DOHH2 (cell line): Measurements from ENCODE around the gene MAP3K5.

ENCODE experiments used
- H3F3A ChIP-seq: fragments of 200-600 bp; sonication (generic), shearing (Covaris generic); 2 replicates; pipeline ENCODE4 v1.6.0; 2016; ENCODE audit warnings: antibody characterized with exemption, mild to moderate bottlenecking; ENCODE audit not compliant: control insufficient read depth, insufficient read depth
- H3K27ac ChIP-seq: fragments of 200-600 bp; sonication (generic); 2 replicates; pipeline ENCODE4 v1.5.1; 2014; ENCODE audit warnings: low read depth, mild to moderate bottlenecking, low read length, moderate library complexity
- H3K27me3 ChIP-seq: fragments of 200-600 bp; sonication (generic); 2 replicates; pipeline ENCODE4 v1.6.1; 2014; ENCODE audit warnings: mild to moderate bottlenecking, low read length, mixed read lengths; ENCODE audit not compliant: control insufficient read depth
- H3K36me3 ChIP-seq: fragments of 200-600 bp; sonication (generic); 2 replicates; pipeline ENCODE4 v1.6.1; 2014; ENCODE audit warnings: mild to moderate bottlenecking, low read length, moderate library complexity, mixed read lengths; ENCODE audit not compliant: control insufficient read depth
- H3K4me1 ChIP-seq: fragments of 200-600 bp; sonication (generic); 2 replicates; pipeline ENCODE4 v1.6.1; 2014; ENCODE audit warnings: mild to moderate bottlenecking, low read length, mixed read lengths; ENCODE audit not compliant: control insufficient read depth
- H3K4me2 ChIP-seq: fragments of 200-600 bp; sonication (generic); 2 replicates; pipeline ENCODE4 v1.6.0; 2014; ENCODE audit warnings: mild to moderate bottlenecking, low read length, moderate library complexity
- H3K4me3 ChIP-seq: fragments of 200-600 bp; sonication (generic); 2 replicates; pipeline ENCODE4 v1.5.1; 2014; ENCODE audit warnings: mild to moderate bottlenecking, low read length, mixed read lengths
- H3K79me2 ChIP-seq: fragments of 200-600 bp; sonication (generic); 2 replicates; pipeline ENCODE4 v1.6.1; 2014; ENCODE audit warnings: mild to moderate bottlenecking, low read length, mixed read lengths; ENCODE audit not compliant: control insufficient read depth
- H3K9me2 ChIP-seq: fragments of 200-600 bp; sonication (generic); replicated peaks from 2 replicates; pipeline ENCODE4 v1.6.1; 2014; ENCODE audit warnings: mild to moderate bottlenecking, low read length, mixed read lengths; ENCODE audit not compliant: control insufficient read depth
- H3K9me3 ChIP-seq: fragments of 200-600 bp; sonication (generic); 2 replicates; pipeline ENCODE4 v1.6.1; 2014; ENCODE audit warnings: antibody characterized with exemption, low read length, mixed read lengths; ENCODE audit not compliant: control insufficient read depth, insufficient read depth
- H4K20me1 ChIP-seq: fragments of 200-600 bp; sonication (generic); 2 replicates; pipeline ENCODE4 v1.6.0; 2014; ENCODE audit warnings: low read depth, mild to moderate bottlenecking, antibody characterized with exemption, low read length, moderate library complexity; ENCODE audit not compliant: control insufficient read depth, insufficient read depth
- CTCF ChIP-seq: fragments of 200-600 bp; sonication (generic); IDR thresholded peaks from one replicate; pipeline ENCODE4 v1.5.1; 2014; ENCODE audit warnings: antibody characterized with exemption, mild to moderate bottlenecking, low read depth, low read length; ENCODE audit not compliant: poor library complexity, severe bottlenecking
- EZH2phosphoT487 ChIP-seq: fragments of 200-600 bp; sonication (generic); IDR thresholded peaks from 2 replicates; pipeline ENCODE4 v1.6.1; 2017; ENCODE audit warnings: borderline replicate concordance, mild to moderate bottlenecking, antibody characterized with exemption, low read length, moderate library complexity, mixed read lengths

Gene MAP3K5

GRCh38 chr6:136738692-136739057 is 53.6 kb downstream of the MAP3K5 start:
- Histone ChIP-seq H3K27ac (no peak overlapping the region), H3K79me2 (no peaks in the 10 kb centered on the region), H3K4me1 (no peaks in the 10 kb centered on the region)

GRCh38 chr6:136737871-136738691 is 54.2 kb downstream of the MAP3K5 start:
- no peaks in the 10 kb centered on the region for H3K79me2 ChIP-seq
- no peaks in the 10 kb centered on the region for H3K9me3 ChIP-seq
- H3K27ac ChIP-seq = no peak overlapping the region
- no peaks in the 10 kb centered on the region for H3K27me3 ChIP-seq
- H3K4me1 ChIP-seq = no peaks in the 10 kb centered on the region
- H3K4me2 ChIP-seq = no peak overlapping the region
- no peaks in the 10 kb centered on the region for H4K20me1 ChIP-seq
- H3K36me3 ChIP-seq = no peaks in the 10 kb centered on the region
- no peaks in the 10 kb centered on the region for H3K9me2 ChIP-seq
- H3F3A ChIP-seq = no peaks in the 10 kb centered on the region
- TF ChIP-seq CTCF (no peak), EZH2phosphoT487 (no peak)
- H3K4me3 ChIP-seq = no peak overlapping the region

More at GRCh38 chr6:136738692-136739057, 53.6 kb downstream of the MAP3K5 start:
- Histone ChIP-seq H3K36me3 (no peaks in the 10 kb centered on the region), H3K4me2 (no peak overlapping the region), H3K9me2 (no peaks in the 10 kb centered on the region), H3K4me3 (no peak overlapping the region), H3F3A (no peaks in the 10 kb centered on the region), H4K20me1 (no peaks in the 10 kb centered on the region), H3K27me3 (no peaks in the 10 kb centered on the region), H3K9me3 (no peaks in the 10 kb centered on the region)
- TF ChIP-seq CTCF (no peak), EZH2phosphoT487 (no peak)

- no peaks in the 10 kb centered on the region for H4K20me1 ChIP-seq
- no peaks in the 10 kb centered on the region for H3K27me3 ChIP-seq
- no peaks in the 10 kb centered on the region for H3K9me2 ChIP-seq
- H3K4me2 ChIP-seq = no peak overlapping the region
- H3K4me3 ChIP-seq = no peak overlapping the region
- no peaks in the 10 kb centered on the region for H3K79me2 ChIP-seq
- H3K9me3 ChIP-seq = no peaks in the 10 kb centered on the region
- H3K36me3 ChIP-seq = no peaks in the 10 kb centered on the region
- TF ChIP-seq EZH2phosphoT487 (no peak), CTCF (no peak)
- no peaks in the 10 kb centered on the region for H3F3A ChIP-seq
- no peak overlapping the region for H3K27ac ChIP-seq
- H3K4me1 ChIP-seq = no peaks in the 10 kb centered on the region
These were observed 54.9 kb downstream of the MAP3K5 start for GRCh38 chr6:136737374-136737844.
